Transverse colon (tissue), 4 donors: Measurements from ENCODE around the gene MICAL2.

ENCODE experiments used
- POLR2AphosphoS5 ChIP-seq, 3 donors: sonication (generic); formaldehyde crosslinking; IDR thresholded peaks; one replicate each; pipeline ENCODE4 v1.6.1; 2016; ENCODE audit warnings: antibody characterized with exemption in 3 of 3
- TF ChIP-seq, protein P1 (sequence below), 5 experiments: fragments of 200-600 bp in 3 of 5; fragments of 450-650 bp in 2 of 5; sonication (generic) in 3 of 5; IDR thresholded peaks; 1 replicate in 2 of 5; 2 replicates in 3 of 5; pipeline ENCODE4 v1.5.1; 2016 to 2017; ENCODE audit warnings: antibody characterized with exemption in 5 of 5, inconsistent platforms in 3 of 5, mild to moderate bottlenecking in 2 of 5, moderate library complexity in 1 of 5

DNA sequence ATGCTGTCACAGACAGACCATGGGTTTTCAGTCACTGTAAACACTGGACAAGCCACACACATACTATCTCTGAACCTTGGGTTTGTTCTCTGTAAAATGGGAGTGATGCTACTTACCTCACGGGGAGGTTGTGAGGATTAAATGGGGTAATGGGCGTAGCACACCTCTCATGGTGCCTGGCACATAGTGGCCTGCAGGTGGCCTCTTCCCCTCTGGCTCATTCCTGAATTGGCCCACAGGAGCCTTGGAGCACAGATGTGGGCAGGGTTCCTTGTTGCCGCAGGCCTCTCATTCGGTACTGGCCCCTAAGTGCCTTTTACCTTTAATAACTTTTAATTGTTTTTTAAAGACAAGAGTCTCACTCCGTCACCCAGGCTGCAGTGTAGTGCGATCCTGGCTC lies 11.7 kb downstream of the MICAL2 start:
- TF ChIP-seq POLR2AphosphoS5 (IDR thresholded peaks at IDR 0.05), result no peak
- TF ChIP-seq, protein P1, sequence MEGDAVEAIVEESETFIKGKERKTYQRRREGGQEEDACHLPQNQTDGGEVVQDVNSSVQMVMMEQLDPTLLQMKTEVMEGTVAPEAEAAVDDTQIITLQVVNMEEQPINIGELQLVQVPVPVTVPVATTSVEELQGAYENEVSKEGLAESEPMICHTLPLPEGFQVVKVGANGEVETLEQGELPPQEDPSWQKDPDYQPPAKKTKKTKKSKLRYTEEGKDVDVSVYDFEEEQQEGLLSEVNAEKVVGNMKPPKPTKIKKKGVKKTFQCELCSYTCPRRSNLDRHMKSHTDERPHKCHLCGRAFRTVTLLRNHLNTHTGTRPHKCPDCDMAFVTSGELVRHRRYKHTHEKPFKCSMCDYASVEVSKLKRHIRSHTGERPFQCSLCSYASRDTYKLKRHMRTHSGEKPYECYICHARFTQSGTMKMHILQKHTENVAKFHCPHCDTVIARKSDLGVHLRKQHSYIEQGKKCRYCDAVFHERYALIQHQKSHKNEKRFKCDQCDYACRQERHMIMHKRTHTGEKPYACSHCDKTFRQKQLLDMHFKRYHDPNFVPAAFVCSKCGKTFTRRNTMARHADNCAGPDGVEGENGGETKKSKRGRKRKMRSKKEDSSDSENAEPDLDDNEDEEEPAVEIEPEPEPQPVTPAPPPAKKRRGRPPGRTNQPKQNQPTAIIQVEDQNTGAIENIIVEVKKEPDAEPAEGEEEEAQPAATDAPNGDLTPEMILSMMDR (IDR thresholded peaks at IDR 0.05), result peak; percentile 31 to 61 (median 43)
